PC-9 (cell line): ENCODE measurements around the gene GNG13. TPM values are rescaled to one million over a fixed set of nuclear protein-coding genes. Genes with fewer than 3 reads are reported as not detected.
"Not testable (repeated sequence)": the region's sequence is repeated elsewhere in the genome, so short reads cannot be mapped to it uniquely, and the experiment has no call there.

Source experiments
- BruUV-seq: library from RNA; stranded (reverse); fragments of 400-500 nt; replicated peaks from 2 replicates; lab custom pipeline; 2021; lab: Mats Ljungman, UMichigan
- CTCF ChIA-PET: fragments of 300-600 bp; sonication (Branson Sonifier 250); formaldehyde crosslinking; loops from one replicate; lab custom pipeline; 2022; ENCODE audit warnings: antibody characterized with exemption; lab: Charles Lee
- POLR2A ChIA-PET: fragments of 300-600 bp; sonication (Branson Sonifier 250); formaldehyde crosslinking; loops from one replicate; lab custom pipeline; 2022; ENCODE audit warnings: antibody characterized with exemption; ENCODE audit not compliant: unreplicated experiment; lab: Charles Lee
- DNase-seq, 2 experiments: peaks; one replicate each; pipeline versions ENCODE4 v3.0.0 to v3.0.0-alpha.2; 2015 to 2022; ENCODE audit warnings: mixed read lengths in 1 of 2
- H2AFZ ChIP-seq: fragments of 200-600 bp; sonication (generic); 2 replicates; pipeline ENCODE4 v1.8.1; 2017; ENCODE audit warnings: antibody characterized with exemption
- H3F3A ChIP-seq: fragments of 200-600 bp; sonication (generic); 2 replicates; pipeline ENCODE4 v1.8.1; 2017; ENCODE audit warnings: antibody characterized with exemption, mild to moderate bottlenecking, low read depth; ENCODE audit not compliant: insufficient read depth
- H3K27ac ChIP-seq: fragments of 200-600 bp; sonication (generic); 2 replicates; pipeline ENCODE4 v1.6.1; 2016; ENCODE audit warnings: mixed run types
- H3K27me3 ChIP-seq: fragments of 200-600 bp; sonication (generic); 2 replicates; pipeline ENCODE4 v1.6.1; 2016; ENCODE audit warnings: low read depth, mixed run types; ENCODE audit not compliant: insufficient read depth
- H3K36me3 ChIP-seq: fragments of 200-600 bp; sonication (generic); 2 replicates; pipeline ENCODE4 v1.6.1; 2016; ENCODE audit warnings: low read depth, mixed run types
- H3K4me1 ChIP-seq: fragments of 200-600 bp; sonication (generic); replicated peaks from 2 replicates; pipeline ENCODE4 v1.6.1; 2016; ENCODE audit warnings: mixed run types; ENCODE audit not compliant: insufficient read depth
- H3K4me2 ChIP-seq: fragments of 200-600 bp; sonication (generic); 2 replicates; pipeline ENCODE4 v1.6.1; 2017; ENCODE audit warnings: mixed run types
- H3K4me3 ChIP-seq: fragments of 200-600 bp; sonication (generic); 2 replicates; pipeline ENCODE4 v1.6.1; 2016; ENCODE audit warnings: mixed run types
- H3K79me2 ChIP-seq: fragments of 200-600 bp; sonication (generic); 2 replicates; pipeline ENCODE4 v1.6.1; 2017; ENCODE audit warnings: low read depth, mixed run types
- H3K9me2 ChIP-seq: fragments of 200-600 bp; sonication (generic); 2 replicates; pipeline ENCODE4 v1.8.1; 2017; ENCODE audit warnings: mild to moderate bottlenecking; ENCODE audit not compliant: insufficient read depth
- H3K9me3 ChIP-seq: fragments of 200-600 bp; sonication (generic); 2 replicates; pipeline ENCODE4 v1.8.1; 2016; ENCODE audit warnings: low read depth; ENCODE audit not compliant: insufficient read depth
- H4K20me1 ChIP-seq: fragments of 200-600 bp; sonication (generic); 2 replicates; pipeline ENCODE4 v1.8.1; 2017; ENCODE audit not compliant: insufficient read depth
- CTCF ChIP-seq: fragments of 200-600 bp; sonication (generic); conservative IDR thresholded peaks from 2 replicates; pipeline ENCODE4 v1.6.1; 2017; ENCODE audit warnings: mixed run types, antibody characterized with exemption, mild to moderate bottlenecking, moderate library complexity
- EZH2 ChIP-seq: fragments of 200-600 bp; sonication (generic); IDR thresholded peaks from 2 replicates; pipeline ENCODE4 v1.8.0; 2017; ENCODE audit warnings: antibody characterized with exemption, low read depth
- intact Hi-C: fragments of 100-400 bp; cut with micrococcal nuclease; formaldehyde crosslinking; loops from one replicate; pipeline ENCODE4 v1.10.0; 2022; ENCODE audit not compliant: unreplicated experiment
- total RNA-seq: library from RNA; stranded (reverse); gene quantifications from 2 replicates; pipeline ENCODE4 v1.2.3, GENCODE V29; 2021

Gene GNG13
- total RNA-seq, 1 experiment from 2014 or later: not detected

DNA sequence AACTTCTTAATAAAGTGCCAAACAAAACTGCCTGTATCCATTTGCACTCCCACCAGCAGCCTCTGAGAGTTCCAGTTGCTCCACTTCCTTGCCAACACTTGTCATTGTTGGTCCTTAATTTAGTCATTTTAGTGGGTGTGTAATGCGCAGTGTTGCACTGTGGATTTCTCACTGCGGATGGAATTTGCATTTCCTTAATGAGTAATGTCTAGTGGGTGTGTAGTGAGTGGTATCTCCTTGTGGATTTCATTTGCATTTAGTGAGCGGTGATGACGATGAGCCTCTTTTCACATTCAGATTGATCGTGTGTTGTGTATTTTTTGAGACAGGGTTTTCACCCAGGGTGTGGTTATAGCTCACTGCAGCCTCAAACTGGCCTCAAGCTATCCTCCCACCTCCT lies 44.1 kb downstream of the GNG13 start:
- Histone ChIP-seq H3K4me3 (no peak overlapping the region), H3F3A (peaks cover 4% of the 10 kb centered on the region; the same call in 1 of the 2 replicates), H3K27ac (no peak overlapping the region), H3K9me2 (no peaks in the 10 kb centered on the region), H4K20me1 (no peaks in the 10 kb centered on the region; the same call in 1 of the 2 replicates), H2AFZ (no peak overlapping the region), H3K9me3 (no peaks in the 10 kb centered on the region), H3K79me2 (no peaks in the 10 kb centered on the region), H3K4me1 (peaks cover 14% of the 10 kb centered on the region), H3K4me2 (no peak overlapping the region), H3K27me3 (no peaks in the 10 kb centered on the region), H3K36me3 (no peaks in the 10 kb centered on the region)
- BruUV-seq: no TSS peak
- no peak for TF ChIP-seq EZH2
- no peak for TF ChIP-seq CTCF
- intact Hi-C loops: no loop called here
- no peak for DNase-seq
- ChIA-PET CTCF (no interaction called here), POLR2A (no interaction called here)

GRCh38 chr16:754656-755055 lies 45.9 kb downstream of the GNG13 start:
- Histone ChIP-seq H3K4me2 (no peak overlapping the region), H3K4me3 (no peak overlapping the region), H2AFZ (no peak overlapping the region), H3K27me3 (no peaks in the 10 kb centered on the region), H3K9me2 (no peaks in the 10 kb centered on the region), H3K4me1 (no peaks in the 10 kb centered on the region), H3K9me3 (no peaks in the 10 kb centered on the region), H4K20me1 (no peaks in the 10 kb centered on the region; the same call in 1 of the 2 replicates), H3K36me3 (no peaks in the 10 kb centered on the region), H3F3A (peaks cover 4% of the 10 kb centered on the region; the same call in 1 of the 2 replicates), H3K27ac (no peak overlapping the region), H3K79me2 (no peaks in the 10 kb centered on the region)
- no peak for TF ChIP-seq EZH2
- no peak for TF ChIP-seq CTCF
- BruUV-seq: no TSS peak
- no peak for DNase-seq
- ChIA-PET POLR2A (no interaction called here), CTCF (no interaction called here)
- intact Hi-C loops: no loop called here

DNA sequence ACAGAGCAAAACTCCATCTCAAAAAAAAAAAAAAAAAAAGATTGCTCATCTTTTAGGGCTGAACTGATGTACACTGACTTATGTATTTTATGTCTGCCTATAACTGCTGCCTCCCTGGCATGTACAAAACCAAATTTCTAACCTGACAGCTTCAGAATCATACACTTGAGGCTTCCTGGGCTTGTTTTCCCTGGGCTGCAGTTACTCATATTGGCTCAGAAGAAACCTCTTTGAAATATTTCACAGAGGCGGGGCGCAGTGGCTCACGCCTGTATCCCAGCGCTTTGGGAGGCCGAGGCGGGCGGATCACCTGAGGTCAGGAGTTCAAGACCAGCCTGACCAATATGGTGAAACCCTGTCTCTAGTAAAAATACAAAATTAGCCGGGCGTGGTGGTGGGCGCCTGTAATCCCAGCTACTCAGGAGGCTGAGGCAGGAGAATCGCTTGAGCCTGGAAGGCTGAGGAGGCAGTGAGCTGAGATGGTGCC lies 46.4 kb downstream of the GNG13 start:
- H3K27me3 ChIP-seq, H3F3A ChIP-seq, H3K36me3 ChIP-seq, CTCF ChIA-PET, H2AFZ ChIP-seq, H3K27ac ChIP-seq, H3K79me2 ChIP-seq, BruUV-seq, H3K9me3 ChIP-seq, H3K9me2 ChIP-seq, H3K4me3 ChIP-seq, H4K20me1 ChIP-seq, intact Hi-C loops, DNase-seq, POLR2A ChIA-PET, H3K4me2 ChIP-seq, H3K4me1 ChIP-seq: not testable (repeated sequence)

GRCh38 chr16:752007-752312 lies 48.6 kb downstream of the GNG13 start:
- Histone ChIP-seq H2AFZ (no peak overlapping the region), H4K20me1 (no peaks in the 10 kb centered on the region; the same call in 1 of the 2 replicates), H3K27me3 (no peaks in the 10 kb centered on the region), H3K9me3 (no peaks in the 10 kb centered on the region), H3K4me1 (no peaks in the 10 kb centered on the region), H3F3A (peaks cover 7% of the 10 kb centered on the region; the same call in 1 of the 2 replicates), H3K4me2 (no peak overlapping the region), H3K79me2 (no peaks in the 10 kb centered on the region), H3K9me2 (no peaks in the 10 kb centered on the region), H3K4me3 (no peak overlapping the region), H3K36me3 (no peaks in the 10 kb centered on the region), H3K27ac (no peak overlapping the region)
- ChIA-PET CTCF (interaction anchor here (0.6 kb wide), 1 partner anchor 11 kb away, joined by 4 read pairs; no protein-coding TSS in a partner anchor), POLR2A (no interaction called here)
- TF ChIP-seq CTCF (no peak), EZH2 (no peak)
- intact Hi-C loops: no loop called here
- DNase-seq: no peak
- BruUV-seq: no TSS peak
